NCI-H345 (cell line): ENCODE measurements around the gene DOCK2.
"Not testable (repeated sequence)": the region's sequence is repeated elsewhere in the genome, so short reads cannot be mapped to it uniquely, and the experiment has no call there.

Experiments
- DNase-seq: peaks from one replicate; lab custom pipeline; 2025; lab: John Stamatoyannopoulos, UW

The DOCK2 gene

DNA sequence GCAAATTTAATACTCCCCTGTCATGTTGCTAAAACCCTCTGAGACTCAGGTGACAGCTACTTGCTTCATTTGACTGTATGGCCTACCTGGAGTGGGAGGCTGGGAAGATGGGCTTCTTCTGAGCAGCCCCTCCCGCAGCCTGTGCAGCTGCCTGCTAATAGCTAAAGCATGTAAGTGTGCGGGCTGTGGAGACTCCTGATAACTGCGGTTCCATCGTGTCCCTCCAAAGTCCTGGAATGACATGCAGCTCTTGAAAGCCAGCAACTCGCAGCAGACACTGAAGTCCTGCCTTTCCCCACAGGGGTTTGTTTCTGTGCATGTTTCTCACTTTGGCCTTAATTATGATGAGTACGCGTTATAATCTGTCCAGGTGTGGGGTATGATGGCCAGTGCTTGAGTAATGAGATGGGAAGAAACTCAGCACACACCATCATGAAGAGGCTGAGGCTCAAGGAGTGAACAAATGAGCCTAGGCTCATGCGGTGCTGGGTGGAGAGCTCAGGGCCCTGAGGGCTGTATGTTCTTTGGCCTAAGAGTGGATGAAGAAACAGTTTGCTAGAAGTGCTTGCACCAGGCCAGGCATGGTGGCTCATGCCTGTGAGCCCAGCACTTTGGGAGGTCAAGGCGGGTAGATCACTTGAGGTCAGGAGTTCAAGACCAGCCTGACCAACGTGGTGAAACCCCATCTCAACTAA lies 119.1 kb downstream of the DOCK2 start:
- no peak for DNase-seq

DNA sequence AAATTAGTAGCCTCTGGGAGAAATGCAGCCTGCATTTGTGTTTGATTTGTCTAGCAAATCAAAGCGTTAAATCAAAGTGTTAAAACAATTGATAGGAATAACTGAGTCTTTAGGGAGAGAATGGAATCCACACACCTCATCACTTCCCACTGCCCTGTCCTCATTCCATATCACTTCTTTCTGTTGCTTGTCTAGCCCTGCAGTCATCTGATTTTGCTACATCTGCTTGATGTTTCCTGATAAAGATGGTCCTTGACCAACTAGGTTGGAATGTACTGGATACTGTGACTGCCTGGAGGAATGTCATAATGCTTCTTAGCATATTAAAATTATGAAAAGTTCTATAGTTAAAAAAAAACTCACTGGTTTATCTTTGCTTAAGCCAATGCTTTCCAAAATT lies 119.9 kb downstream of the DOCK2 start:
- DNase-seq: no peak

DNA sequence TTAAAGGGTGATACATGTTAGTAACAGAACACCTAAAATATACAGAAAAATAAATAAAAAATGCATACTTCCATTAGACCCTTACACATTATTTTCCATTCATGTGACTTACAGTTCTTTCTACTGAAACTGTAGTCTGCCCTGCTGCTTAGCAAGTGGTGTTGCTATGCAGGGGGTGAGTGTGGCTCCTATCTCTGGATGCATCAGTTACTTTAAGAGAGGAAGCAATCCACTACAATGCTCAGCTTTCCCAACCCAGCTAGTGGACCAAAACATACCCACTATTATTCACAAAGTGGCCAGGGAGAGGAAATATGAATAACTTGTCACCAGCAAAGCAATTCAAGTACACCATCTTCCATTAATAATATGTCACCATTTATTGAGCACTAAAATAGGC lies 121.8 kb downstream of the DOCK2 start:
- no peak for DNase-seq

DNA sequence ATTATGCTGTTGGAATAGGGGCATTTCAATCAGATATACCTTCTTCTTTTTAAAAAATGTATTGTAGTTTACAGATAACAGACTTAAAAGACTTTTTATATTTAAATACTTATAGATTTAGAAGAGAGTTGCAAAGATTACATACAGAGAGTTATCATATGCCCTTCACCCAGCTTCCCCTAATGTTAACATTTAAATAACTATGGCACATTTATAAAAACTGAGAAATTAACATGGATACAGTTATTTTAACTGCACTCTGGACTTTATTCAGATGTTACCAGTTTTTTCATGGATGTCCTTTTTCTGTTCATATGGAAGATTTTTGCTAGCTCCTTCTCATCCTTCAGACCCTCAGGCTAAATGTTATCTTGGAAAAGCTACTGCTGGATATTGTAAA lies 123.2 kb downstream of the DOCK2 start:
- no peak for DNase-seq

DNA sequence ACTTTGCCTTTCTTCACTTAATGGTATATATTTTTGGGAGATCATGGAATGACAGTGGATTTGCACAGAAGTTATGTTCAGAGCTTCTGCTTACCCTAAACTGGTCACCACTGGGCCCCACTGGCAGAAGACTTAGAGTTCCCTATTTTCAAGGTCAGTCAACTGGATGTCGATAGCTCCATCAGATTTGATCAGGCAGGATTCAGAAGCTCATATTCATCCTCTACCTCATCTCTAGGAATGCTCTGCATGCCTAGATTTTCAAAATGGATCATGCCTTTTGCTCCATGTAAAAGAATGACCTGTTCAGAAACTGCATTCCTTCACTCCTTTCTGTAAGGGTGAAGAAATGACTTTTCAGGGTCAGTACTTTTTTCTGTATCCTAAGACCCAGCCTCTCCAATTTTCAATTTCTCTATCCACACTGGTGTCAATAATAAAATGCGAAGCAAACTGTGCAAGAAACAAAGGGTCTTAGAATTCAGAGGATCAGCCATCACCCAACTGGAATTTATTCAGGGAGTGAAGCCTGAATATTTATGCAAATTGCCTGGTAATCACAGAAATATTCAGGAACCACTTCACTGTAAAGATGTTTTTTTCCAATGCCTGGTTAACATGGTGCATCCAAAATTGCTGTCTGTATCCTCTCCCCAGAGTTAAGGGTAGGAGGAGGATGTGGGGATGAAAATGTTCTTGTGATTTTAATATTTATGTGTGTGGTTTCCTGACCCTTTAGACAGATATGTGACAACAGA lies 125.4 kb downstream of the DOCK2 start:
- DNase-seq: no peak

DNA sequence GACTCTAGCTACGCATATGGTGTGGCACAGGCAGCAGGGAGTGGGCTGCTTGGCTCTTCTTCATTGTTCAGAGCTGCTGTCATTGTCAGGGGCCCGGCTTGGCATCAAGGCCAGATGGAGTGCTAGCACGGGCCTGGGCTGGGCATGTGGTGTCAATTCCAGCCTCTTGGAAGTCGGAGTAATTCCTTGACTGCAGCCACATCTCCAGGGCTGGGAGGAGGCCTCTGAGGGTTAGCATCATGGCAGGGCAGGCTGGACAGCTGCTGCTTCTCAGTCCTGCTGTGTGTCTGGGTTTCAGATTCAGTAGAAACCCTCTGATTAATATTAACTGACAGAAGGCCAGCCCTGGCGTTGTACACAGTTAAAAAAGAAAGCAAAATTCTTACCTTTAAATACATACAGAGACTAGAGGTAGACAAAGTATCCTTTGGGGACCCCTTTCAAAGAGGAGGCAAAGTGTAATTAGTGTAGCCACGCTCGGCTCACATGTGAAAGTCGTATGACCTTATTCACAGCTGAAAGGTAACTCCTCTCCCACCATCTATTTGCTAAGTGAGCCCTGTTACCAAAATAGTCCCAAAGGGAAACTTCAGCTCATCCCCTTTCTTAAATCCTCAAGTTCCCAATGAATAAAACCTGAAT lies 126.4 kb downstream of the DOCK2 start:
- no peak for DNase-seq

DNA sequence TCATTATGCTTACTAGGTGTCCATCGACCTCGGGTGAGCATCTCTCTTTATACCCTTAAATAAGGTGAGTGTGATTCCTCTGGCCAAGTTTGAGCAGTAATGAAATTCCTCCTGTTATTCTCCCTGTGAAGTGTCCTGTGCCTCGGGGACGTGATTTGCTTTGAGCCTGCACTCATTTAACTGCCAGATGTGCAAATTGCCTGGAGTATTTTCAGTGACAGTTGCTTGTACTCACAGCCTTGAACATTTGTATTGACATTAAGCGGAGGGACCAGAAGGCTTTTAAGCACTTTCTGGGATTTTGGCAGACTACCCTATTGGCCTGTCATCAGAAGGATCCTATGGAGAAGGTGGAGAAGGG lies 126.9 kb downstream of the DOCK2 start:
- DNase-seq: no peak

DNA sequence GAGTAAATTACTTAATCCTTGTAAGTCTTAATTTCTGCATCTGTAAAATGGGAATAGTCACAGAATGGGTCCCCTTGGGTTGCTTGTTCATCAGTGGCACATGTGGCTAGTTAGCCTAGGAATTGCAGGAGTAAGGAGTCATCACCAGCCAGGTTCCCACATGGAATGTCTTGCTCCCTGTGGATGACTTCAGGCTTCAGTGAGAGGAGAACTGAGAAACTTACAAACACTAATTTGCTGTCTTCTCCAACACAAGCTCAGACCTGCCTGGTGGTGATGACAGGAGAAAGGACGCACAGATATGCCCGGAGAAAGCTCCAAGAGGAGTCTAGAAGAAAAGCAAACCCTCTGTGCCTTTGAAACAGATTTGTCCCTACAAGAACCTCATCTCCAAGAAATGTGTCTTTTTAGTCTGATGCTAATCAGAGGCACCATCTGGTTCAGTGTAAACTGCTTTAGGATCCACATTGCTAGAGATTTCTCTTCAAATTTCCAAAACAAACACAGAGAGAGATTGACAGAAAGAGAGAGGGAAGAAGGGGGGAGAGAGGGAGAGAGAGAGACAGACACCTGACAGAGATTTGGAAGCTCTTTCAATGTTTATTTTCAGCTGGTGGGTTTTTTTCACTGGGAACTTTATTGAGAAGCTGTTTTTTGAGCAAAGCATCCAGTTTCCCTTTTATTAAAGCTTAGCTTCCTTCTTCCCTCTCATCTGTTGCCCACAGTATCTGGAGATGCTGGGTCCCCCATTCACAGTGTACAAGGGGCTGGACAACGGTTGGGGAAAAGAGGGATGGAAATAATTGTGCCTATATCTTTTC lies 128.3 kb downstream of the DOCK2 start:
- DNase-seq: no peak

DNA sequence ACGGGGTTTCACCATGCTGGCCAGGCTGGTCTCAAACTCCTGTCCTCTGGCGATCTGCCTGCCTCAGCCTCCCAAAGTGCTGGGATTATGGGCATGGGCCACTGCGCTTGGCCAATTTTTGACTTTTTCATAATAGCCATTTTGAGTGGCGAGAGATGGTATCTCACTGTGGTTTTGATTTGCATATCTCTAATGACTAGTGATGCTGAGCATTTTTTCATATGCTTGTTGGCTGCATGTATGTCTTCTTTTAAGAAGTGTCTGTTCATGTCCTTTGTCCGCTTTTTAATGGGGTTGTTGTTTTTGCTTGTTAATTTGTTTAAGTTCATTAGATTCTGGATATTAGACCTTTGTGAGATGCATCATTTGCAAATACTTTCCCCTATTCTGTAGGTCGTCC lies 129.9 kb downstream of the DOCK2 start:
- DNase-seq: not testable (repeated sequence)

DNA sequence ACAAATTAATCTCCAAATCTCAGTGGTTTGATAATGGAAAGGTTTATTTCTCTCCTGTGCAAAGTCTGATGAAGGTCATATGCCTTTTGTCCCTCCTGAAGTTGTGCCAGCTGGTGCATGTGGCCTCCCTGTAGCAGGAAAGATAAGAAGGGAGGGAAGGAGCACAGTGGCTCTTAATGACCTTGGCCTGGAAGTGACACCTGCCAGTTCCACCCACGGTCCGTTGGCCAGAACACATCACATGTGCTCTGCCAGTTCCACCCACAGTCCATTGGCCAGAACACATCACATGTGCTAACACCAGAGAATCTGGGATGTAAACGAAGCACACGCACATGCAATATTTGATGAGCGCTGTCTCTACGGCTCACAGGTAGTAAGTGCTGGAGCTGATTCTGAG lies 130.9 kb downstream of the DOCK2 start:
- no peak for DNase-seq

DNA sequence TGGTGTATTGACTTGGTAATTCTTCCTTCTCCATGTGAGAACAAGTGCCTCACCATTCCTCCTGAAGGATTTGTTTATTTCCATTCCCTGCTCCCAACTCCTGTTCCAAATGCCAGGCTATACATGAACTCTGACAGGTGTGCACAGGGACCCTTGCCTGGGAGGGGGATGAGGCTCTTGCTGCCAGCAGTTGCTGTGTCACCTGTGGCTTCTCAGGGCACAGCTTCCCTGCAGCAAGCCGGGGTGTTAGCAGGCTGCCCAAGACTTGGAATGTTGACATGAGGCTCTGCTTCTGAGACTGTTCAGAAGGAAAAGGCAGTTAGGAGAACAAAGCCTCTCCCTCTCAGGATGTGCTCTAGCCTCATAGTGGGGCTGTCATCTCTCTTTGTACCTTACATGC lies 131.3 kb downstream of the DOCK2 start:
- no peak for DNase-seq

DNA sequence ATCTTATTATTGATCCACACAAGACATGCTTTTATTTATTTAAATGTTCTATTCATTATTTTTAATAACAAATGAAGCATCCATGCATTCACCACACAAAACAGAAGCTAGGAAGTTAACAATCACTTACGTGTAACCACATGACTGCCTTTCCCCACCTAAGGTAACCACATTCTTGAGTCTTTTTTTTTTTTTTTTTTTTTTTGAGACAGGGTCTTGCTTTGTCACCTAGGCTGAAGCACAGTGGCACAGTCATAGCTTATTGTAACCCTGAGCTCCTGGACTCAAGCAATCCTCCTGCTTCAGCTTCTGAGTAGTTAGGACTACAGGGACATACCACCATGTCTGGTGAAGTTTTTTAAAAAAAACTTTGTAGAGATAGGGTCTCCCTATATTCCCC lies 133.0 kb downstream of the DOCK2 start:
- DNase-seq: no peak

DNA sequence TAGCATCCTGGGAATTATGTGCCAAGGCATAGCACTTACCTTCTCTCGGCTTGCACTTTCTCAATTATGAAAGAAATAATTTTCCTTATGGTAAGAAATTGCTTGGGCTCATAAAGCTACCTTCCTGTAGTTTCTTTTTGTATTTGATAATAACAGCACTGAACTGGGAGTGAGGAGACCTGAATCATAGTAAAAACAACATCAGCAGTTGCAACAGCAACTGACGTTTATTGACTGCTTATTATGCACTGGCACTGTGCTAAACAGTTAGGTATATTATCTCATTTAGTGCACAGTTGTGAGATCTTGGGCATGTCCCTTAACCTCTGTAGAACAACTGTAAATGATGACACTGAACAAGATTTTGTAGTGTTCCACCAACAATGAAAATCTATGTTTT lies 135.2 kb downstream of the DOCK2 start:
- no peak for DNase-seq

DNA sequence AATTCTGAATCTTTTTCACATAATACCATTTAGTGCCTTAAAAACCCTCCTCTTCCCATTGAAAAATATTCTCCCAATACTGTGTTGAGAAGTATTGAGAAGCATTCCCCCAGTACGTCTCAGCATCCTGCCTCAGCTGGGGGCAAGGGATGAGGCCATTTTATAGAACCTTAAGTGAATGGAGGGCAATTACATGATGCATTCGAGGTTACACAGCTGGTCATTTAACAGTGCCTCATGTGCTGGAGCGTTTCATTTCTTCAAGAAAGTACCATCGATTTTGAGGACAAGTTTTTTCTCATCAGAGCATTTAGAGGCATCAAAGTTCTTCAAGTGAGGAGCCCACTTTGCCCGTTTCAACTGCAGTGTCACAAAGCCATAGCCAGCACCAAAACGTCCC lies 135.6 kb downstream of the DOCK2 start:
- DNase-seq: no peak

DNA sequence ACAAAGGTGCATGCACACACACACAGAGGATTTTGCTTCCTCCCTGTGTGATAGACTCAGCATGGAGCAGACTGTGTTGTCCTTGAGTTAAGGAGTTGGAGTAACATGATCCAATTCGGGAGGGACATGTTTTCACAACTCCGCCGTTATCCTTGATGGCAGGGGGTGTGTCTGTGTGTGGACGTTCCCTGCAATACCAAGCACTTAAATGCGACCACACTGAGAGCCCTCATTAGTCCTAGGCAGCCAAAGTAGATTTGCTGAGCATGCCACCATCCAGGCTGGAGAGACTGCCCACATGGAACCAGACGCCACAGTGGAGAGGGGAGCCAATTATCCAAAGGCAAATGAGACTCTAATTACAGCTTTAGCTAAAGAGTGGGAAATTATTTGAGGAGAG lies 140.1 kb downstream of the DOCK2 start:
- peak; percentile 38 for DNase-seq

DNA sequence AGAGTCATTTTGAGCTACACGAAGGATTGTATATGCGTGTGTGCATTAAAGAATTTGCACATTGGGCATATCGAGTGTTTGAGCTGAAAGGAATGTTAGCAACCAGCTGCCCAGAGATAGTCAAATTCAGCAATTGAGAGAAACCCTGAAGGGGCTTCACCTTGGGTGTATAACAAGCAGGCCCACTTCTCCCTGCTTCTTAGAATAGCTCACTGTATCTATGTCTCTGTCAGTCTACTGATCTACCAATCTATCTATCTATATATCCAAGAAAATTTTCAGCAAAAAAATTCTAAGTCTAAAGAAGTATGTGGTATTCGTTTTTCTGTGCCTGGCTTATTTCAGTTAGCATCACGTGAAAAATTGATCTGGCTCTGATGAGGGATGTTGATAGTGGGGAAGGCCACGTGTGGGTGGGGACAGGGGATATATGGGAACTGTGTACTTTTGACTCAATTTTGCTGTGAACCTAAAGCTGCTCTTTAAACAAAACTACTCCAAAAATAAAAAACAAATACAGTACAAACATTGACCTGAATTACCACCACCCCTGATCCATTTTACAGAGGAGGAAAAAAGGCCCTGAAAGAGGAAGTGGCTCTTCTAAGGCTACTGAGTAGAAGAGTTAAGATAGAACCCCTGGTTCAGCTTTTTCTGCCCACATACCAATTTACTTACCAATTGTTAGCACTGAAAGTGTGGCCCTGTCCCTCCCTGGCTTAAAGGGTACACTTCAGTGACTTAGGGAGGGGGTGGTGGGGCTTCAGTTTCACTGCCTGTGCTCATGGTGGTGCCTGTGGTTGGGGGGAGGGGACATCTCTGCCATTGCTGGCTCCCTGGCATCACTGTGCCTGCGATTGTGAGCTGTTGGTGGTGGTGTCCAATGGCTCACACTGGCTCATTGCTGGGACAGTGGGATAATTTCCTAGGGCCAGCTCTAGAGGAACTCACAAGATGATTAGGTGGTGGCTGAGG lies 141.8 kb downstream of the DOCK2 start:
- DNase-seq: no peak

DNA sequence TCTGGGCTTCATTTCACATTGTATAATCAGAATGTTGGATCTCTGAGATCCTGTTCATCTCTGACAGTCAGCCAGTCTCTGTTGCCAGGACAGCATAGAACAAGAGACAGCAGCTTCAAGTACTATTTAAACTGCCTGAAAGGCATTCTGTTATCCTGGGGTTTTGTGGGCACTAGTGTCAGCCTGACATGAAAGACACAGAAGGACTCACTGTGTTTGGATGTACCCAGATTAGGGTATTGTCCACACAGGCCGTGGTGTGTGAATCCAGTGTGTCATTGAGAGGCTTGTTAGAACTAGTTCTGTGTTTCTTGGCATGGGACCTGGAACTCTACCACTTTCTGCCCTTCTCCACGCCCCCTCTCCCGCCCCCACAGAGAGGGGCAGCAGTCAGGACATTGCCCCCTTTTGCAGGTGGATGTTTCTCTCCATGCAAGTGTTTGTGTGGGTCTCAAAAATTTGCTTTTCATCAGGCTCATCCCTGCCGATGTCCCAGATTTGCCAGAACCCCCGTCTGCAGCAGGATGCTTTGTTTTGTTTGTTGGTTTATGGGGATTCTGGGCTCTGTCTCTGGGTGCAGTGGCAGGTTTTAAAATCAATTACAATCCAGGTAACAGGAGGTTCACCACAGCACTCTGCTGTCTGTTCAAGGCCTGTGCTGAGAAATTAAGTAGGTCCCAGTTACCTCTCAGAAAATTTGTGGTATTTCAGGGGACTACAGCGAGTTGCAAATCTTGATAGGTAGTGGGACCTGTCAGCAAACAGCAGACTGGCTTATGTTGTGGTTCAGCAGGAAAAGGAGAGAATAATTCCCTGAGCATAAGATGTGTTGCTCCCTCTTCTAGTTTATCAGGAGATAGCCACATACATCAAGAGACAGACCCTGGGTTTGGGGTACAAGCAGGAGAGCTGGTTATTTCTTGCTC lies 144.6 kb downstream of the DOCK2 start:
- peak; percentile 9 for DNase-seq

DNA sequence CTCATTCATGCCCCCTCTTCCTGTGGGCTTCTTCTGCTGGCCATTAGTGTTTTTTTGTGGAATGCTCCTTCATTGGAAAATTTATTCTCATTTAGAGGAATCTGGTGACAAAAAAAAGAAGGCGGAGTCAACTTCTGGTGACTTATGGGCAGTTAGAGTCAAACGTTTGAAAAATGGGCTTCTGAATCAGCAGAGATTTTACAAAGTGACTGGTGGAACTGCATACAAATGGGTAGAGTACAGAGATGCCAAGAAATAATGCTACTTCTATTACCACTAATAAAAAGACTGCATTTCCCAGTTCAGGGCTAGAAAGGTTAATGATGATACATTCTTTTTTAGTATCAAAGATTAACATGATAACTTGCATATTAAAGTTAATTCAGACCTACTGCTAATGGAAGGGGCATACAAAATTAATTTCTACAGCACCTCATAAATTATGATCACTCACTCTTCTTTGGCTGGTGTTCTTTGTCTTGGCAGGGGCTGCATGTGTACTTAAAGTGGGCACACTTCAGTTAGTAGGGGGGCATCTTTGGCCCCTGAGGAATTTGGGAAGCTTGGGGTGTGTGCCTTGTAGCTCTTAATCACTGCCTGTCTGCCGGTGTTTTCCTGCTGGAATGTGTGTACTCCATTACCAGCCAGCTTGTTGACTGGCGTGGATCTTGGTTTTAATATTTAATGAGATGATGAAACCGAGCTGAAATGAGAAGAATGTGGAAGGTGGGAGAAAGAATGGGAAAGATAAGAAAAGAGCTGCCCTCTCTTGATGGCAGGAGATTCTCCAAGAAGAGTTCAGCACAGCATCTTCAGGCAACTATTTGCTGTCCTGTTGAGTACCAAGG lies 148.9 kb downstream of the DOCK2 start:
- no peak for DNase-seq

DNA sequence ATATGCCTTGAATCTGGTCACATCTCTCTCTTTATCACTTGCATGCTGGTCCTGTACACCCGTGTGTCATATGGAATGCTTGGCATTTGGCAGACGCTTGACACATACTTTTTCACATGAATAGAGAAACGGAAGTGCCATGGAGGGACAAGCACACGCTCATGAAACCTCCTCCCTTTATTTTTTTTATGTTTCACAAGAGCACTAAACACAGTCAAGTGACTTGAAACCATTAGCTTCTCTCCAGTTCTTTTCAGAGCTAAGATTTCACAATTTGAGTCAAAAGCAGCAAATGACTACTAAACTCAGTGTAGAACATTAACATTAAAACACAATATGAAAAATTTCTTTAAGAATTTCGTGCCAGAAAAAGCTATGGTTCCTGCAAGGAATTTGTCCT lies 151.1 kb downstream of the DOCK2 start:
- no peak for DNase-seq
